HepG2 (cell line): ENCODE data around the gene CABLES1. TPM values are rescaled to one million over a fixed set of nuclear protein-coding genes. Genes with fewer than 3 reads are reported as not detected.

Experiments
- HCFC1 ChIP-seq: fragments of 150-350 bp; IDR thresholded peaks from 2 replicates; pipeline ENCODE4 v1.6.1; 2014; ENCODE audit warnings: low read depth, low read length
- HMG20B ChIP-seq: conservative IDR thresholded peaks from 2 replicates; pipeline ENCODE4 v1.6.1; 2016; ENCODE audit warnings: missing genetic modification reagents, missing compliant biosample characterization
- JDP2 ChIP-seq: sonication (generic); formaldehyde crosslinking; IDR thresholded peaks from 2 replicates; pipeline ENCODE4 v1.8.1; 2022; ENCODE audit warnings: missing genetic modification reagents, borderline replicate concordance
- MTA1 ChIP-seq: sonication (generic); formaldehyde crosslinking; IDR thresholded peaks from 2 replicates; pipeline ENCODE4 v1.4.0; 2020; ENCODE audit warnings: missing genetic modification reagents, mild to moderate bottlenecking, borderline replicate concordance
- MYC ChIP-seq: sonication (generic); formaldehyde crosslinking; IDR thresholded peaks from 2 replicates; pipeline ENCODE4 v1.9.0; 2021; ENCODE audit warnings: missing genetic modification reagents, borderline replicate concordance
- POLR2AphosphoS2 ChIP-seq: IDR thresholded peaks from 2 replicates; pipeline ENCODE4 v1.6.1; 2011; ENCODE audit warnings: low read depth, low read length, improper control_type of control experiment
- TBX2 ChIP-seq: sonication (generic); formaldehyde crosslinking; IDR thresholded peaks from 2 replicates; pipeline ENCODE4 v1.5.0; 2020; ENCODE audit warnings: missing genetic modification reagents, mild to moderate bottlenecking, borderline replicate concordance
- TEAD3 ChIP-seq: optimal IDR thresholded peaks from 2 replicates; pipeline ENCODE3; 2016; ENCODE audit warnings: borderline replicate concordance
- YEATS4 ChIP-seq: sonication (generic); formaldehyde crosslinking; IDR thresholded peaks from 2 replicates; pipeline ENCODE4 v1.4.0; 2020; ENCODE audit warnings: missing genetic modification reagents, borderline replicate concordance
- ZC3H4 ChIP-seq: sonication (generic); formaldehyde crosslinking; IDR thresholded peaks from 2 replicates; pipeline ENCODE4 v1.4.0; 2020; ENCODE audit warnings: missing genetic modification reagents, borderline replicate concordance
- ZFY ChIP-seq: sonication (generic); formaldehyde crosslinking; IDR thresholded peaks from 2 replicates; pipeline ENCODE4 v1.4.0; 2020; ENCODE audit warnings: missing genetic modification reagents
- ZNF326 ChIP-seq: sonication (generic); formaldehyde crosslinking; IDR thresholded peaks from 2 replicates; pipeline ENCODE4 v1.4.0; 2020; ENCODE audit warnings: missing genetic modification reagents, borderline replicate concordance
- ZNF350 ChIP-seq: sonication (generic); formaldehyde crosslinking; IDR thresholded peaks from 2 replicates; pipeline ENCODE4 v1.4.0; 2020; ENCODE audit warnings: mild to moderate bottlenecking, low read depth, missing genetic modification reagents, borderline replicate concordance
- ZNF430 ChIP-seq: sonication (generic); formaldehyde crosslinking; IDR thresholded peaks from 2 replicates; pipeline ENCODE4 v1.9.0; 2021; ENCODE audit warnings: mild to moderate bottlenecking, missing genetic modification reagents
- ZNF713 ChIP-seq: sonication (generic); formaldehyde crosslinking; IDR thresholded peaks from 2 replicates; pipeline ENCODE4 v1.4.0; 2020; ENCODE audit warnings: mild to moderate bottlenecking, missing genetic modification reagents
- ZNF879 ChIP-seq: sonication (generic); formaldehyde crosslinking; IDR thresholded peaks from 2 replicates; pipeline ENCODE4 v1.8.1; 2023; ENCODE audit warnings: missing genetic modification reagents
- ZSCAN12 ChIP-seq: sonication (generic); formaldehyde crosslinking; IDR thresholded peaks from 2 replicates; pipeline ENCODE4 v1.9.0; 2021; ENCODE audit warnings: mild to moderate bottlenecking, missing genetic modification reagents
- polyA plus RNA-seq, 8 experiments: library from polyadenylated mRNA; depleted of rRNA in 3 of 8; stranded (reverse) in 7 of 8; unstranded in 1 of 8; fragments of >200 nt; fragmentation: Illumina TruSeq in 4 of 8; extraction: Trizol in 4 of 8; gene quantifications; 2 replicates each; pipeline versions ENCODE4 v1.2.1 to v1.2.3, GENCODE V29; 2011 to 2016; ENCODE audit warnings: low read depth in 4 of 8, missing spikeins in 1 of 8, mixed read lengths in 1 of 8; ENCODE audit not compliant: insufficient read depth in 1 of 8
- total RNA-seq, 5 experiments: library from RNA; depleted of rRNA; stranded (reverse); fragments of >200 nt; fragmentation: Illumina TruSeq; extraction: Trizol; gene quantifications; 2 replicates each; pipeline ENCODE4 v1.2.3, GENCODE V29; 2016; ENCODE audit warnings: low read depth in 1 of 5
- TF ChIP-seq, protein P1 (sequence below): sonication (generic); formaldehyde crosslinking; IDR thresholded peaks from 2 replicates; pipeline ENCODE4 v1.4.0; 2020; ENCODE audit warnings: missing genetic modification reagents, borderline replicate concordance
- TF ChIP-seq, protein P2 (sequence below): sonication (generic); formaldehyde crosslinking; IDR thresholded peaks from 2 replicates; pipeline ENCODE4 v1.4.0; 2020; ENCODE audit warnings: mild to moderate bottlenecking, missing genetic modification reagents
- TF ChIP-seq, protein P3 (sequence below): sonication (generic); formaldehyde crosslinking; IDR thresholded peaks from 2 replicates; pipeline ENCODE4 v1.5.0; 2020; ENCODE audit warnings: mild to moderate bottlenecking, missing genetic modification reagents
- TF ChIP-seq, protein P4 (sequence below): sonication (generic); formaldehyde crosslinking; IDR thresholded peaks from 2 replicates; pipeline ENCODE4 v1.5.1; 2020; ENCODE audit warnings: missing genetic modification reagents, mild to moderate bottlenecking, borderline replicate concordance
- TF ChIP-seq, protein P5 (sequence below): IDR thresholded peaks from 2 replicates; pipeline ENCODE4 v1.6.1; 2016
- TF ChIP-seq, protein P6 (sequence below): sonication (generic); formaldehyde crosslinking; IDR thresholded peaks from 2 replicates; pipeline ENCODE4 v1.8.1; 2023; ENCODE audit warnings: mild to moderate bottlenecking, missing genetic modification reagents

CABLES1 gene
- total and polyA plus RNA-seq, 2 of the 13 experiments (the other 11 are each of a cell fraction or from before 2014, with no cell fraction given) = 14.7 to 25.8 TPM

DNA sequence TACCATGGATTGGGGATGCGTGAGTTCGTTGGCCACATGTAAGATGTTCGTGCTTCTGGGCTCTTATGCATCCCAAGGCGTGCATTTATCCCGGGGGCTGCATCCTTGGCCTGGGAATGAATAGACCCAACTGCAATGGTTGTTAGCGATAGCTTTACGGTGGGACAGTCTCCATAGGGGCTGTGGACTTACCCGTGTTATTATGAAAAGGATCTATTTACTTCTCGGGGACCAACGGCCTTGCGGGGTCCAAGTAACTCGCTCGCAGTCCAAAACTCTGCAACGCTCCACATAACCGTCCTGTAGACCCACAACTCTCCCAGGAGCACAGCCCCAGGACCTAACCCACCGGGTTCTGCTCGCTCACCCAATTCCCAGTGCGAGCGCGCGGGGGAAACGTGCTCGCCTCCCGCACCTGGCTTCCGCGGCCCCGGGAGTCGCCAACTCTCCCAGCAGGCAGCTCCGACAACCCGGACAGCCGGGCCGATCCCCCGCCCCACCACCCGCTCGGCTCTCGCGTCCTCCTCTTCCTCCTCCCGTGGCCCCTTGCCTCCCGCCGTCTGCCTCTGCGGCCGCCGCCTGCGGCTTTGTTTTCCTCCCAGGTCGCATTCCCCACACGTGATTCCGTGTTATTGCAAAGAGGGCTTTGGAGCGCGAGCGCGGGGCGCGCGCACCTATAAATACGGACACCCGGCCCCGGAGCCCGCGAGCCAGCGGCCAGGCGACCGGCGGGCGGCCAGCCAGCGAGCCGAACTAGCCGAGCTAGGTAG is at the start of gene CABLES1 (continued):
- no peak; the same call in 1 of the 2 replicates for TF ChIP-seq JDP2 (CRISPR knock-in tag)
- TF ChIP-seq, protein P1, sequence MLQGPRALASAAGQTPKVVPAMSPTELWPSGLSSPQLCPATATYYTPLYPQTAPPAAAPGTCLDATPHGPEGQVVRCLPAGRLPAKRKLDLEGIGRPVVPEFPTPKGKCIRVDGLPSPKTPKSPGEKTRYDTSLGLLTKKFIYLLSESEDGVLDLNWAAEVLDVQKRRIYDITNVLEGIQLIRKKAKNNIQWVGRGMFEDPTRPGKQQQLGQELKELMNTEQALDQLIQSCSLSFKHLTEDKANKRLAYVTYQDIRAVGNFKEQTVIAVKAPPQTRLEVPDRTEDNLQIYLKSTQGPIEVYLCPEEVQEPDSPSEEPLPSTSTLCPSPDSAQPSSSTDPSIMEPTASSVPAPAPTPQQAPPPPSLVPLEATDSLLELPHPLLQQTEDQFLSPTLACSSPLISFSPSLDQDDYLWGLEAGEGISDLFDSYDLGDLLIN (CRISPR knock-in tag) = no peak
- 0 out of 2 replicates have a peak, but pooled peaks have one; percentile 62 for TF ChIP-seq ZNF430 (CRISPR knock-in tag)
- TF ChIP-seq, protein P2, sequence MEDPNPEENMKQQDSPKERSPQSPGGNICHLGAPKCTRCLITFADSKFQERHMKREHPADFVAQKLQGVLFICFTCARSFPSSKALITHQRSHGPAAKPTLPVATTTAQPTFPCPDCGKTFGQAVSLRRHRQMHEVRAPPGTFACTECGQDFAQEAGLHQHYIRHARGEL (CRISPR knock-in tag) = no peak
- peak; percentile 61 for TF ChIP-seq TBX2 (CRISPR knock-in tag)
- TF ChIP-seq ZSCAN12 (CRISPR knock-in tag) = peak; percentile 44; the same call in 1 of the 2 replicates
- TF ChIP-seq ZNF350 (CRISPR knock-in tag) = peak; percentile 32; the same call in 1 of the 2 replicates
- TF ChIP-seq, protein P3, sequence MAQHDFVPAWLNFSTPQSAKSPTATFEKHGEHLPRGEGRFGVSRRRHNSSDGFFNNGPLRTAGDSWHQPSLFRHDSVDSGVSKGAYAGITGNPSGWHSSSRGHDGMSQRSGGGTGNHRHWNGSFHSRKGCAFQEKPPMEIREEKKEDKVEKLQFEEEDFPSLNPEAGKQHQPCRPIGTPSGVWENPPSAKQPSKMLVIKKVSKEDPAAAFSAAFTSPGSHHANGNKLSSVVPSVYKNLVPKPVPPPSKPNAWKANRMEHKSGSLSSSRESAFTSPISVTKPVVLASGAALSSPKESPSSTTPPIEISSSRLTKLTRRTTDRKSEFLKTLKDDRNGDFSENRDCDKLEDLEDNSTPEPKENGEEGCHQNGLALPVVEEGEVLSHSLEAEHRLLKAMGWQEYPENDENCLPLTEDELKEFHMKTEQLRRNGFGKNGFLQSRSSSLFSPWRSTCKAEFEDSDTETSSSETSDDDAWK (CRISPR knock-in tag) = no peak
- no peak; the same call in 1 of the 2 replicates for TF ChIP-seq ZC3H4 (CRISPR knock-in tag)
- peak; percentile 56; the same call in 1 of the 2 replicates for TF ChIP-seq MTA1 (CRISPR knock-in tag)
- TF ChIP-seq ZNF326 (CRISPR knock-in tag) = no peak
- TF ChIP-seq YEATS4 = peak; percentile 25
- TF ChIP-seq MYC (CRISPR knock-in tag) = peak; percentile 45; the same call in 1 of the 2 replicates
- peak; percentile 44; the same call in 1 of the 2 replicates for TF ChIP-seq HMG20B
- TF ChIP-seq TEAD3 (CRISPR knock-in tag) = no peak
- TF ChIP-seq ZNF879 (CRISPR knock-in tag) = no peak
- no peak for TF ChIP-seq HCFC1
- TF ChIP-seq POLR2AphosphoS2 = no peak
- no peak for TF ChIP-seq ZNF713 (CRISPR knock-in tag)
- TF ChIP-seq, protein P4, sequence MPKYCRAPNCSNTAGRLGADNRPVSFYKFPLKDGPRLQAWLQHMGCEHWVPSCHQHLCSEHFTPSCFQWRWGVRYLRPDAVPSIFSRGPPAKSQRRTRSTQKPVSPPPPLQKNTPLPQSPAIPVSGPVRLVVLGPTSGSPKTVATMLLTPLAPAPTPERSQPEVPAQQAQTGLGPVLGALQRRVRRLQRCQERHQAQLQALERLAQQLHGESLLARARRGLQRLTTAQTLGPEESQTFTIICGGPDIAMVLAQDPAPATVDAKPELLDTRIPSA (CRISPR knock-in tag) = 0 out of 2 replicates have a peak, but pooled peaks have one; percentile 59
- TF ChIP-seq, protein P5, sequence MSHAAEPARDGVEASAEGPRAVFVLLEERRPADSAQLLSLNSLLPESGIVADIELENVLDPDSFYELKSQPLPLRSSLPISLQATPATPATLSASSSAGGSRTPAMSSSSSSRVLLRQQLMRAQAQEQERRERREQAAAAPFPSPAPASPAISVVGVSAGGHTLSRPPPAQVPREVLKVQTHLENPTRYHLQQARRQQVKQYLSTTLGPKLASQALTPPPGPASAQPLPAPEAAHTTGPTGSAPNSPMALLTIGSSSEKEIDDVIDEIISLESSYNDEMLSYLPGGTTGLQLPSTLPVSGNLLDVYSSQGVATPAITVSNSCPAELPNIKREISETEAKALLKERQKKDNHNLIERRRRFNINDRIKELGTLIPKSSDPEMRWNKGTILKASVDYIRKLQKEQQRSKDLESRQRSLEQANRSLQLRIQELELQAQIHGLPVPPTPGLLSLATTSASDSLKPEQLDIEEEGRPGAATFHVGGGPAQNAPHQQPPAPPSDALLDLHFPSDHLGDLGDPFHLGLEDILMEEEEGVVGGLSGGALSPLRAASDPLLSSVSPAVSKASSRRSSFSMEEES (CRISPR knock-in tag) = peak; percentile 81; the same call in 1 of the 2 replicates
- TF ChIP-seq, protein P6, sequence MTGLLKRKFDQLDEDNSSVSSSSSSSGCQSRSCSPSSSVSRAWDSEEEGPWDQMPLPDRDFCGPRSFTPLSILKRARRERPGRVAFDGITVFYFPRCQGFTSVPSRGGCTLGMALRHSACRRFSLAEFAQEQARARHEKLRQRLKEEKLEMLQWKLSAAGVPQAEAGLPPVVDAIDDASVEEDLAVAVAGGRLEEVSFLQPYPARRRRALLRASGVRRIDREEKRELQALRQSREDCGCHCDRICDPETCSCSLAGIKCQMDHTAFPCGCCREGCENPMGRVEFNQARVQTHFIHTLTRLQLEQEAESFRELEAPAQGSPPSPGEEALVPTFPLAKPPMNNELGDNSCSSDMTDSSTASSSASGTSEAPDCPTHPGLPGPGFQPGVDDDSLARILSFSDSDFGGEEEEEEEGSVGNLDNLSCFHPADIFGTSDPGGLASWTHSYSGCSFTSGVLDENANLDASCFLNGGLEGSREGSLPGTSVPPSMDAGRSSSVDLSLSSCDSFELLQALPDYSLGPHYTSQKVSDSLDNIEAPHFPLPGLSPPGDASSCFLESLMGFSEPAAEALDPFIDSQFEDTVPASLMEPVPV (CRISPR knock-in tag) = no peak; the same call in 1 of the 2 replicates
- peak; percentile 59; the same call in 1 of the 2 replicates for TF ChIP-seq ZFY (CRISPR knock-in tag)
